GM19463 (cell line): ENCODE results near the gene ARL6IP6.

ENCODE experiments used
- ATAC-seq: cut with Tn5 transposase; IDR thresholded peaks from one replicate; pipeline ENCODE4 v1.9.1; 2021; ENCODE audit warnings: mild to moderate bottlenecking, moderate library complexity; ENCODE audit not compliant: unreplicated experiment

ARL6IP6 gene

GRCh38 chr2:152792974-152793373 lies 74.6 kb downstream of the ARL6IP6 start:
- ATAC-seq, result no peak

- ATAC-seq, result no peak
These were observed 78.5 kb downstream of the ARL6IP6 start for GRCh38 chr2:152796941-152797340.

- ATAC-seq, result no peak
These were observed 86.4 kb downstream of the ARL6IP6 start for GRCh38 chr2:152804687-152805408.

GRCh38 chr2:152811916-152812315 lies 93.5 kb downstream of the ARL6IP6 start:
- ATAC-seq, result no peak
